Esophagus (tissue), 2 donors: Measurements from ENCODE around the gene RELL1. TPM values are rescaled to one million over a fixed set of nuclear protein-coding genes. Genes with fewer than 3 reads are reported as not detected.

ENCODE experiments used
- H3K27ac ChIP-seq, 2 donors: one replicate each; pipeline ENCODE4 v1.5.1; 2013; ENCODE audit warnings: low read depth in 2 of 2, mild to moderate bottlenecking in 2 of 2, inconsistent platforms in 1 of 2, low read length in 1 of 2, moderate library complexity in 1 of 2
- H3K27me3 ChIP-seq, 2 donors: one replicate each; pipeline ENCODE4 v1.6.1; 2013; ENCODE audit warnings: low read length in 2 of 2, control low read depth in 1 of 2, mild to moderate bottlenecking in 1 of 2; ENCODE audit not compliant: insufficient read depth in 2 of 2, control insufficient read depth in 1 of 2
- H3K36me3 ChIP-seq, 2 donors: one replicate each; pipeline ENCODE4 v1.6.1; 2013; ENCODE audit warnings: low read length in 1 of 2; ENCODE audit not compliant: control insufficient read depth in 2 of 2, insufficient read depth in 2 of 2
- H3K4me1 ChIP-seq, 2 donors: one replicate each; pipeline ENCODE4 v1.6.1; 2013; ENCODE audit warnings: low read length in 1 of 2; ENCODE audit not compliant: control insufficient read depth in 2 of 2, insufficient read depth in 2 of 2
- H3K4me3 ChIP-seq, 2 donors: one replicate each; pipeline ENCODE4 v1.5.1; 2013; ENCODE audit warnings: low read length in 2 of 2, mild to moderate bottlenecking in 2 of 2, low read depth in 1 of 2, moderate library complexity in 1 of 2
- H3K9me3 ChIP-seq, 2 donors: one replicate each; pipeline ENCODE4 v1.6.1; 2013; ENCODE audit warnings: mild to moderate bottlenecking in 2 of 2, low read depth in 1 of 2, low read length in 1 of 2, moderate library complexity in 1 of 2; ENCODE audit not compliant: control insufficient read depth in 2 of 2, insufficient read depth in 1 of 2
- WGBS, 2 donors: extraction: QIAGEN DNeasy Blood & Tissue Kit; methylation state at CpG; one replicate each; pipeline ENCODE4 v1.1.7; 2013; 5-methylcytosine and 5-hydroxymethylcytosine counted together
- polyA plus RNA-seq, 2 donors: library from polyadenylated mRNA; stranded (reverse); fragments of 200-250 nt; gene quantifications; one replicate each; pipeline ENCODE4 v1.2.3, GENCODE V29; 2013
- donor health status: healthy with polysubstance abuse.
- donor health status: Bipolar disorder and iron deficiency.

RELL1 gene
- polyA plus RNA-seq, 2 donors: 2.1 to 2.8 TPM

DNA sequence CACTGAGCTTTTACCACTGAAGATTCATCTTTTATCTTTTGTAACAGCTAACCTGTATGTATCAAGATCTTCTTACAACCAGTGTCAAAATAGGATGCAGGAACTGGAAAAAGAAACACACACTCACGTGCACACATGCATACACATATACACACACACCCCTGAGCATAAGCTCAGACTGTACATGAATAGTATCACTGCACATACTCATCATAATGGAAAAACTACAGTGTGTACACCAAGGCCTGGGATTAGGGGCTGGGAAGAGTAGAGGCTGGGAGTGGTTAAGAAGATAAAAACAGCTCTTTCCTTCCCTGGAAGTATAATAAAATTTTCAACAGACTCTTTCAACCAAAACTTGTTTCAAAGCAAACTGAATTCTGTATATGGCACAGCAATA, 73.4 kb downstream of the RELL1 start:
- Histone ChIP-seq H3K36me3 (no peaks in the 10 kb centered on the region), H3K4me3 (no peak overlapping the region), H3K9me3 (no peaks in the 10 kb centered on the region), H3K27ac (no peak overlapping the region), H3K27me3 (no peaks in the 10 kb centered on the region), H3K4me1 (no peaks in the 10 kb centered on the region)
- 37 to 93% methylated on average over 1 of the region's 1 CpG for WGBS, 2 donors

DNA sequence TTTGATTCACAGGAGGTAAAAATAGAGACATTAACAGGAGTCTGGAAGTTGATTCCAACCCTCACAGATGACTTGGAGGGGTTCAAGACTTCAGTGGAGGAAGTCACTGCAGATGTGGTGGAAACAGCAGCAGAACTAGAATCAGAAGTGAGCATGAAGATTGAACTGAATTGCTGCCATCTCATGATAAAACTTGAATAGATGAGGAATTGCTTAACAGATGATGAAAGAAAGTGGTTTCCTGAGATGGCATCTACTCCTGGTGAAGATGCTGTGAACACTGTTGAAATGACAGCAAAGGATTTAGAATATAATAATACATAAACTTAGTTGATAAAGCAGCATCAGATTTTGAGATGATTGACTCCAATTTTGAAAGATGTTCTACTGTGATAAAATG, 76.5 kb downstream of the RELL1 start:
- Histone ChIP-seq H3K27me3 (no peaks in the 10 kb centered on the region), H3K9me3 (no peaks in the 10 kb centered on the region), H3K4me1 (no peaks in the 10 kb centered on the region), H3K4me3 (no peak overlapping the region), H3K36me3 (no peaks in the 10 kb centered on the region), H3K27ac (no peak overlapping the region)

DNA sequence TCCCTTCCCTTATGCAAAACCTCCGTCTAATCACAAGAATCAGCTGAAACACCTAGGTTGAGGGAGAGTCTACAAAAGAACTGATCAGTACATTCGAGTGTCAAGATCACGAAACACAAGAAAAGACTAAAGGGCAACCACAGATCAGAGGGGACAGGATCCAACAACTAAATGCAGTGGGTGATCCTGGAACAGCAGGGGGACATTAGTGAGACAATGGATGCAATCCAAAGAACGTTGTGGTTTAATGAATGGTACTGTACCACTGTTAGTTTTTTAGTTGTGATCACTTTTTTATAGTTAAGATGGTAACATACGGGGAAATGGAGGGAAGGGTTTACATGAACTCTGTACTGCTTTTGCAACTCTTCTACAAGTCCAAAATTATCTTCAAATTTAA, 79.2 kb downstream of the RELL1 start:
- WGBS, 2 donors: 84 to 87% methylated on average over 5 of the region's 5 CpGs
- no peak overlapping the region for H3K4me3 ChIP-seq
- H3K27ac ChIP-seq: no peak overlapping the region

DNA sequence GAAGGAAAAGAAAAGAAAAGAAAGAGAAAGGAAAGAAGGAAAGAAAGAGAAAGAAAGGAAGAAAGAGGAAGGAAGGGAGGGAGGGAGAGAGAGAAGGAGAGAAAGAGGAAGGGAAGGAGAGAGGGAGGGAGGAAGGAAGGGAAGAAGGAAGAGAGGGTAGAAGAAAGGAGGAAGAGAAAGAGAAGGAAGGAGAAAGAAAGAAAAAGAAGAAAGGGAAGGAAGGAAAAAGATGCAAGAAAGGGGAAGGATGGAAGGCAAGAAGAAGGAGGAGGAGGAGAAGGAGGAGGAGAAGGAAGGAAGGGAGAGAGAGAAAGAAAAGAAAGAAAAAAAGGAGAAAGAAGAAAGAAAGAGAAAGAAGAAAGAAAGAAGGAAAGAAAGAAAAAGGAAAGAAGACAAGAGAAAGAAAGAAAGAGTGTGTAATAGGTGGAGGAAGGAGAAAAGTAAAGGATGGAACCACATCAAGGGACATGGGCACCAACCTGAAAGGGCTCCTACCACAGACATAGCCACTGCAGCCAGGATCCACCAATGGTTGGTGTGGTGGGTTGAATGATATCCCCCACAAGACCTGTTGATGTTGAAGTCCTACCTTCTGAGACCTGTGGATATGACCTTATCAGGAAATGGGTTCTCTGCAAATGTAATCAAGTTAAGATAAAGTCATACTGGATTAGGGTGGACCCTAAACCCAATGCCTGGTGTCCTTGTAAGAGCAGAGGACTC, 80.2 kb downstream of the RELL1 start:
- Histone ChIP-seq H3K4me1 (peaks cover 0 to 5% of the 10 kb centered on the region in 2 donors), H3K9me3 (no peaks in the 10 kb centered on the region), H3K27ac (no peak overlapping the region), H3K27me3 (no peaks in the 10 kb centered on the region), H3K4me3 (no peak overlapping the region), H3K36me3 (no peaks in the 10 kb centered on the region)

More for the DNA sequence above, 79.2 kb downstream of the RELL1 start:
- Histone ChIP-seq H3K4me1 (peaks cover 0 to 5% of the 10 kb centered on the region in 2 donors), H3K36me3 (no peaks in the 10 kb centered on the region), H3K9me3 (no peaks in the 10 kb centered on the region), H3K27me3 (no peaks in the 10 kb centered on the region)

DNA sequence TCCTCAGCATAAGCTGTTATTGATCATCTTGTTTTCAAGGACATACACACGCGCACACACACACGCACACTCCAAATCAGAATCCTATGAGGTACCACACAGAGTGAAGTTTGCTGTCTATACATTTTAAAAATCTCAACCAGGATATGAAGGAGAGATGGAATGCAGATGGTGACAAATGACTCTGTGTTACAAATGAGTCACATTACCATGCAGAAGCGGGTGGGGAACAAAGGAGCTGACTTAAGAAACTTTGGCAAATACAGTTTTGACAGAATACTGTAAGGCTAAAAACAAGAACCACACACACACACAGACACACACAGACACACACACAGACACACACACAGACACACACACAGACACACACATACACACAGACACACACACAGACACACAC, 81.7 kb downstream of the RELL1 start:
- 78 to 86% methylated on average over 4 of the region's 4 CpGs for WGBS, 2 donors
- Histone ChIP-seq H3K9me3 (no peaks in the 10 kb centered on the region), H3K4me1 (peaks cover 0 to 5% of the 10 kb centered on the region in 2 donors), H3K36me3 (no peaks in the 10 kb centered on the region), H3K27me3 (no peaks in the 10 kb centered on the region), H3K27ac (peak overlapping the region in 1 of 2 donors; percentile 9), H3K4me3 (no peak overlapping the region)

DNA sequence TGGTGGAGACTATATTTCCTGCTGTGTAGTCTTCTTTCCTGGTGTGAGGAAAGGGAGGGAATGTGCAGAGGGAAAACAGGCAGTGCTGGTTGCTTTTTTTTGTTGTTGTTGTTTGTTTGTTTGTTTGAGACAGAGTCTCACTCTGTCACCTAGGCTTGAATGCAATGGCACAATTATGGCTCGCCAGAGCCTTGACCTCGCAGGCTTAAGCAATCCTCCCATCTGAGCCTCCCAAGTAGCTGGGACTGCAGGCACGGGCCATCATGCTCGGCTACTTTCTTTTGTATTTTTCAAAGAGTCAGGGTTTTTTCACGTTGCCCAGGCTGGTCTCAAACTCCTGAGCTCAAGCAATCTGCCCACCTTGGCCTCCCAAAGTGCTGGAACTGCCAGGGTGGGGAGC, 82.5 kb downstream of the RELL1 start:
- WGBS, 2 donors: 85 to 87% methylated on average over 5 of the region's 5 CpGs

DNA sequence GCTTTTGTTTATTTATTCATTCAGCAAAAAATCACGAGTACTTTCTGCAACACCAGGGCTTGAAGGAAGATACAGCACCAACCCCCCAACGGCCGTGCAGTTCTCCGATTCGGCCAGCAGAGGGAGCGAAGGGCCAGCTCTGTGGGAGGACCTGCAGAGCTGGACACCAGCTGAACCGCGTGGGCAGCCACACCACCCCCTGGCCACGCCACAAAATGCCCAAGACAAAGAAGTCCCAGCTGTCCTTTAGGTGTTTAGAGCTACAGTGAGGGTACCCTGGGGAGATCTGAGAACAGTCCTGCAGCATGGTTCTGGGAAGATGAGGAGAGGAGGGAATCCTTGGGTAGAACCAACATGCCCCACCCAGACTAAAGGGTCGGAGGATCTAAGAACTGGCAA, 83.1 kb downstream of the RELL1 start:
- Histone ChIP-seq H3K4me3 (no peak overlapping the region), H3K4me1 (peaks cover 0 to 5% of the 10 kb centered on the region in 2 donors), H3K27me3 (no peaks in the 10 kb centered on the region), H3K36me3 (no peaks in the 10 kb centered on the region), H3K27ac (no peak overlapping the region), H3K9me3 (no peaks in the 10 kb centered on the region)
- WGBS, 2 donors: 4 to 6% methylated on average over 10 of the region's 10 CpGs

More for the DNA sequence above, 82.5 kb downstream of the RELL1 start:
- Histone ChIP-seq H3K4me1 (peaks cover 0 to 5% of the 10 kb centered on the region in 2 donors), H3K27me3 (no peaks in the 10 kb centered on the region), H3K36me3 (no peaks in the 10 kb centered on the region), H3K27ac (no peak overlapping the region), H3K9me3 (no peaks in the 10 kb centered on the region), H3K4me3 (no peak overlapping the region)

DNA sequence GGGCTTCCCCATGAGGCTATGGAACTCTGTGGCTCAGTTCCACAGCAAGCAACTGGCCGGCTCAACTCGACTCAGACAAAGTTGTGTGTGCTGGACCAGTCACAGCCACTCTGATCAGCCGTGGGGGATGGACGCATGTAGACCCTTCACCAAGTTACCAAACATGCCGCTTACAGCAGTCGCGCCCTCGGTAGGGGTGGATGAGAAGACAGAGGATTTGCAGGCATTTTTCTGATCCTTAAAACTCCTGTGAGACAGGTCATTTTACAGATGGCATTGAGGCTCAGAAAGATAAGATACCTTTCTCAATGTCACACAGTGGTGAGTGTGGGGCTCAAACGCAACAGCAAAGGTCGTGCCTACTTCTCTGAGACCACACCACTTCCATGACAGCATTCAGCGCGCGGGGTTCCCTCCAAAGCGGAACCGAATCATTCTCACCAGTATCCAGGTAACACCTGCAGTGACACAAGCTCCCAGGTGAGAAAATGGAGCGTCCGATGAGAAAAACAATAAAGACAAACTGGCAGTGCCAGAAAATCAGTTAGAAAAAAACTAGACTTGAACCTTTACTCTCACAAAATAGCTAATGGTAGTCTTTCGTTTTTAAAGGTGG, 83.6 kb downstream of the RELL1 start:
- H3K4me1 ChIP-seq: peaks cover 0 to 5% of the 10 kb centered on the region in 2 donors
- no peaks in the 10 kb centered on the region for H3K36me3 ChIP-seq
- H3K27me3 ChIP-seq: no peaks in the 10 kb centered on the region
- no peak overlapping the region for H3K4me3 ChIP-seq
- WGBS, 2 donors: 63 to 71% methylated on average over 18 of the region's 18 CpGs
- no peak overlapping the region for H3K27ac ChIP-seq
- no peaks in the 10 kb centered on the region for H3K9me3 ChIP-seq

DNA sequence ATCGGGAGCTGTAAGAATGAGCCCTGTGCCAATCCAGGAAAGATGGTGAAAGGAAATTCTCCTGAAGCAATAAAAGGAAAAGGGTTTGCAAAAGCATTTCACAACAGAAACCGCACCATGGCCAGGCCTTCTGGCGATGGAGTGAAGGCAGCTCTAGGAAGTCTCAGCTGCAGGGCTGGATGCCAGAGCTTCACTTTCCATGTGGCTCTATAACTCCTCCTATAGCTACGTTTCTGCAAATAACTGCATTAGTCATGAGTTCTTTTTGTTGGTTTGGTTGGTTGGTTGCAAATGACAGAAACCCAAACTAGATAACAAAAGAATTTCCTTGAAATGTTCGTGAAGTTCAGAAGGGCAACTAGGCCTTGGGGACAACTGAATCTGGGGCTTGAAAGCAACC, 84.6 kb downstream of the RELL1 start:
- Histone ChIP-seq H3K36me3 (no peaks in the 10 kb centered on the region), H3K4me1 (peaks cover 0 to 5% of the 10 kb centered on the region in 2 donors), H3K9me3 (no peaks in the 10 kb centered on the region), H3K27me3 (no peaks in the 10 kb centered on the region), H3K27ac (no peak overlapping the region), H3K4me3 (no peak overlapping the region)
- 34 to 37% methylated on average over 5 of the region's 5 CpGs for WGBS, 2 donors
